NCI-H2171 treated with DMSO at 0.1 percent for 48 hours (cell line): ENCODE measurements around the gene ACTL8.

Source experiments
- DNase-seq: peaks from one replicate; lab custom pipeline; 2025; lab: John Stamatoyannopoulos, UW

ACTL8 gene

DNA sequence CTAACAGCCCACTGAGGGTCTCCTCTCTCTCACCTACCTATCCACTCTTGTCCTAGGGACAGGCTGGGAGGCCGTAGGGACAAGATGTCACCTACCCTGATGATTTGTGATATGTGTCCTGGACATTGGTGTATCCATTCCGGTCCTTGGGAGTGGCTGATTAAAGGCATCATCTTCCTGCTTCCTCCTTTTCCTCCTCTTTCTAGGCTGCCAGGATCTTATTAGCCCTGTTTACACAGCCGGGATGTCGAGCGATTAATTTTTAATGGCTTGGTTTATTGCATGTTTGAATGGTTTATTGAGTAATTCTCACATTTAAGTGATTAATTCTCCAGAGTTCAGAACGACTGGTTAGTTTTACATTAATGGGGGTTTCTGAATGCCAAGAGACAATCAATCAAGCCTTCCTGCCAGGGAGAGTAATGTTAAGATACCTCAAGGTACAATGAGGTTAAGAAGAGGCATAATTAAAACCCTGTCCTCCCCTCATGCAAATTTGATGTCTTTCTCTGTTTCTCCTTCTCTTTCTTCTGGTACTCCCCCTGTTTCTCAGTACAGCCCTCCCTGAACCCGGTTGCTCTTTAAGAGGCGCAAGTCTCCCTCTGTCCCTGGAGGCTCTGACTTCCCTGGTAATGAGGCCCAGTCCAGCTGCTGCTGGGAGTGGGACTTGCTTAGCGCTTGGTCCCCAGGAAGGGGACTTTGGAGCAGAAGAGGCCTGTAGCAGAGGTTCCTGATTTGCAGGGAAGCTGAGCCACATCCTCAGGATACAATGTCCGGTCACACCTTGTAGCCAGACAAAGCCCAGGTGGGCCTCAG is 50.9 kb downstream of the ACTL8 start:
- DNase-seq, result no peak

DNA sequence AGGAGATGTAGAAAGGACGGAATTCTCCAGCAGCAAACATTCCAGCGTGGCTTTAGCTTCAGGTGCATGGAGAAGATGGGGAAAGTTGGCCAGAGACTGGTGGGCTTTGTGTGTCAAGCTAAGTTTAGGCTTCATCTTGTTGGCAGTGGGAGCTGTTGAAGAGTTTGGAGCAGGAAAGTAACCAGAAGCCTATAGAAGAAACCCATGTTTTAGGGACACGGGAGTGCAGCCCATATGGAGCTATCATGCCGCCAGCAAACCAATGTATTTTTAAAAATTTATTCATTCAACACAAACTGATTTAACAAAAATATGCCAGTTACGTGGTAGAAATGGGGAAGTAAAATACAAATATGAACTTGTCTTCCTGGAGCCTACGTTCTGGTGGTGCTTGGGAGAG is 53.7 kb downstream of the ACTL8 start:
- DNase-seq, result no peak

DNA sequence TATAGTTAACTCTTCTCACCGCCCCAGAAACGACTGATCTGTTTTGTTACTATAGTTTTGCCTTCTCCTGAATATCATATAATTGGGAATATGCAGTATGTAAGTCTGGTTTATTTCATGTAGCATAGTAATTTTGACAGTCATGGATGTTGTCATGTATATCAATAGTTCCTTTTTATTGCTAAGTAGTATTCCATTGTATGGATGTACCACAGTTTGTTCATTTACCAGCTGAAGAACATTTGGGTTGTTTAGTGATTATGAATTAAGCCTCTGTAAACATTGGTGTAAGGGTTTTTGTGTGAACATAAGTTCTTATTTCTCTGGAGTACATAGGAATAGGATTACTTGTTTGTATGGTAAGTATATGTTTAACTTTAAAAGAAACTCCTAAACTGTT is 55.5 kb downstream of the ACTL8 start:
- DNase-seq, result no peak

DNA sequence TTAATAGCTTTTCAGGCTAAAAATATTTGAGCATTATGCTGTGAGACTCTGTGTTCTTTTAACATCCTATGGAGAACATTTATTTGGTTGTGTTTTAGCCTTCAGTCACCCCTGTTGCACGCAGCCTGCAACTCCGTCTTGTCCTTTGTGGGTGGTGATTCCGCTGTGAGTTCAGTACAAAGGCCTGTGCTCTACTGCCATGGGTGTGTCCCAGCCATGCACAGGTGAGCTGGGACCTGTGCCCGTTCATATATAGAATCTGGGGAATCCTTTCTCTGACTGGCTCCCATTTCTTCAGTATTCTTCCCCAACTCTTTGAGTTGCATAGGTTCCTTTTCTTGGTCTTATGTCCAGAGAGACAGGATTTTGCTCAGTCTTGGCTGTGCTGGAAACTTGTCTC is 61.4 kb downstream of the ACTL8 start:
- DNase-seq, result no peak

GRCh38 chr1:17819129-17819802 is 64.1 kb downstream of the ACTL8 start:
- no peak for DNase-seq

DNA sequence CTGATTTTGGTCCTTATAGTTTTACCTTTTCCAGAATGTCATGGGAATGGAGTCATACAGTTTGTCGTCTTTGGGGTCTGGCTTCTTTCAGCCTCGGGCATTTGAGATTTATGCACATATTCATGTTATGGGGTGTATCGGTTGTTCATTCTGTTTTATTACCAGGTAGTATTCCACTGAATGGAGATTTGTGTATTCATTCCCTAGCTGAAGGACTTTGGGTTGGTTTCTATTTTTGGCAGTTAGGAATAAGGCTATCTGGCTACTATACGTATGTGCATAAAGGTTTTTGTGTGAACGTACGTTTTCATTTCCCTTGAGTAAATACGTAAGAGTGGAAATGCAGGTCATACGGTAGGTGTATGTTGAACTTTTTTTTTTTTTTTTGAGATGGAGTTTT is 65.1 kb downstream of the ACTL8 start:
- DNase-seq, result no peak

DNA sequence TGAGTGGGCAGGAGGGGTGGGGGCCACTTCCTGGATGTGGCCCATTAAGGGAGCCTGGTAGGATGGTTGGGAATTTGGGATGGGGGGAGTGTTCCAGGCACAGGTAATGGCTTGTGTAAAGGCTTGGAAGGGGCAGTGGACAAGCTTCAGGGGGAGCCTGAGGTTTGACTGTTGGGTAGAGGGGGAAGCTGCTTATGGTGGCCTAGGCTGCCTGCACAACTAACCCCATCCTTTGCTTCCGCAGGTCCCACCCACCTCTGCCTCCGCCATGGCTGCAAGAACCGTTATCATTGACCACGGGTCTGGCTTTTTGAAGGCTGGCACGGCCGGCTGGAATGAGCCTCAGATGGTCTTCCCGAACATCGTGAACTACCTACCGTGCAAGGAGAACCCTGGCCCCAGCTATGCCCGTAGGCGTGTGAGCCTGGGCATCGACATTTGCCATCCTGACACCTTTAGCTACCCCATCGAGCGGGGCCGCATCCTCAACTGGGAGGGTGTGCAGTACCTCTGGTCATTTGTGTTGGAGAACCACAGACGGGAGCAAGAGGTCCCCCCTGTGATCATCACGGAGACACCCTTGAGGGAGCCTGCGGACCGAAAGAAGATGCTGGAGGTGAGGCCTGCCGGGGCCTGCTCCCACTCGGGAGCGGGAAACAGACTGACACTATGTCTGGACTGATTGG is 67.8 kb downstream of the ACTL8 start:
- no peak for DNase-seq

DNA sequence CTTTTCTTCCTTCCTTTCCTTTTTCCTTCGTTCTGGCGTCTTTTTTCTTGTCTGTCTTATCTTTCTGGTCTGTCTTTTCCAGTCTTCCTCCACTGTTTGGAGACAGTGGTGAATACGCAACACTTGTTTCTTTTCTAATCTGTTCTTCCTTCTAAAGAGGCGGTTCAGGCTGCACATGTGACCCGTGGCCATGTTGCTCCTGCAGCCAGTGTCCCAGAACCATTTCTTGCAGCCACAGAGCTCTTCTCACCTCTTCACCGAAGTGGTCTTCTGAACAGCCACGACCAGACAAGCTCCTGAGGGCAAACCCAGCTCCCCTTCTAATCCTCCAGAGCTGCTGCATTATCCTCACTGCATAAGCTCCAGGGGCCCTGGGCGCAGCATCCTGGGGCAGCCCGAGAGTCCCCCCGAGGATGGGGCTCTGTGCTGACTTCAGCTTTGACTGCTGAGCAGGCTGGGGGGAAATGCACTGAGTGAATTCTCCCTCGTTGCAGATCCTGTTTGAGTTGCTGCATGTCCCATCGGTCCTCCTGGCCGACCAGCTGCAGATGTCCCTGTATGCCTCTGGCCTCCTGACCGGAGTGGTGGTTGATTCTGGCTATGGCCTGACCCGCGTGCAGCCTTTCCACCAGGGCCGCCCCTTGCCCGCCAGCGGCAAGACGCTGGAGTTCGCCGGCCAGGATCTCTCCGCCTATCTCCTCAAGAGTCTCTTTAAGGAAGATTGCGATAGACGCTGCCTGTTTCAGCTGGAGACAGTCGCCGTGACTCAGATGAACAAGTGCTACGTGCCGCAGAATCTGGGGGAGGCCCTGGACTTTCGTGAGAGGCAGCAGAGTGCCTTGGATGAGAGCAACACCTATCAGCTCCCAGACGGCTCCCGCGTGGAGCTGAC is 70.4 kb downstream of the ACTL8 start:
- no peak for DNase-seq

DNA sequence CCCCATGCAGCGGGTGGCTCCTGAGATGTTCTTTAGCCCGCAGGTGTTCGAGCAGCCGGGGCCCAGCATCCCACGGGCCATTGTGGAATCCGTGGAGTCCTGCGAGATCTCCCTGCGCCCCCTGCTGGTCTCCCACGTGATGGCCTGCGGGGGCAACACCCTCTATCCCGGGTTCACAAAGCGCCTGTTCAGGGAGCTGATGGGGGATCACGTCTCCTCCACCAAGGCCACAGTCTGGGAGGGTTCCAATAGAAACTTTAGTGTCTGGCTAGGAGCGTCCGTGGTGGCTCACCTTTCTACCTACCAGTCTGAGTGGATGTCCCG is 71.0 kb downstream of the ACTL8 start:
- no peak for DNase-seq

- no peak for DNase-seq
These were observed 73.9 kb downstream of the ACTL8 start for GRCh38 chr1:17828991-17829390.

DNA sequence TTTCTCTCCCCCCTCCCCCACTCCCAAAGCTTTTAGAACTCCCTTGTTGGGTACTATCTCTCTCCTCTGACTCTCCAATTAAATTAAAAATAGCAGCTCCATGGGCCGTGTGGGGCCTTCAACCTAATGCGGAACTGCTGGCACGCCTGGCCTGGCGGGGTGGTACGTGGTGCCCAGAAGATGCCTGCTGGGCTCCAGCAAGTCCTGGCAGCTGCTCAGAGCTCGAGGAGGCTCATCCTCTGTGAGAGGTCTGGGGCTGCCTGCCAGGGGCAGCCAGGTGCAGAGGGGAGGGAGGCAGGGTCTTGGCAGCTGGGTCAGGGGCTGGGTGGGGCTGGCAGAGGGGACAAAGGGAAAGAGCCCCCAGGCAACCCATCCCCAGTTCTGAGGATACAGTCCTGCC is 74.4 kb downstream of the ACTL8 start:
- DNase-seq, result peak; percentile 30

GRCh38 chr1:17831597-17831996 is 76.5 kb downstream of the ACTL8 start:
- DNase-seq, result no peak

- no peak for DNase-seq
These were observed 78.7 kb downstream of the ACTL8 start for GRCh38 chr1:17833661-17834501.

DNA sequence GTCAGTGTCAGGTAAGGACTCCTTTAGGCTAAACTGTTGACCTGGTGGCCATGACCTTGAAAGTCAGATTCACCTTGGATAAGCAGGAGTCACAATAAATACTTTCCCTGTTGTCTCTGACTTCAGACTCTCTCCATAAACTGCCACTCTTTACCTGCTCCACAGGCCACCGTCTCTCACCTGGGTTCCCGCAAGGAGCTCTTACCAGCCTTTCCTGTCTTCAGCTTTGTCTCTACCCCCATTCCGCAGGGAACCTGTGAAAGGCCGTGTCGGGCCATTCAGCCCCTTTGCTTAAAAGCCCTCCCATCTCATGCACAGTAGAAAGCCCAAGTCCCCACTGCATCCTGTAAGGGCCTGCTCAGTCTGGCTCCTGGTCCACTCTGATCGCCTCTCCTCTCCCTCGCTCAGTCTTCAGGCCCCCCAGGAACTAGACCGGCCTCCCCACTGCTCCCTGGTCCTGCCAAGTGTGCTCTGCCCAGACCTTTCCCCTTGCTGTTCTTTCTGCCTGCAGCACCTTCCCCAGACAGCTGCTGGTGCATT is 79.5 kb downstream of the ACTL8 start:
- DNase-seq, result no peak

GRCh38 chr1:17837233-17838030 is 82.3 kb downstream of the ACTL8 start:
- no peak for DNase-seq

DNA sequence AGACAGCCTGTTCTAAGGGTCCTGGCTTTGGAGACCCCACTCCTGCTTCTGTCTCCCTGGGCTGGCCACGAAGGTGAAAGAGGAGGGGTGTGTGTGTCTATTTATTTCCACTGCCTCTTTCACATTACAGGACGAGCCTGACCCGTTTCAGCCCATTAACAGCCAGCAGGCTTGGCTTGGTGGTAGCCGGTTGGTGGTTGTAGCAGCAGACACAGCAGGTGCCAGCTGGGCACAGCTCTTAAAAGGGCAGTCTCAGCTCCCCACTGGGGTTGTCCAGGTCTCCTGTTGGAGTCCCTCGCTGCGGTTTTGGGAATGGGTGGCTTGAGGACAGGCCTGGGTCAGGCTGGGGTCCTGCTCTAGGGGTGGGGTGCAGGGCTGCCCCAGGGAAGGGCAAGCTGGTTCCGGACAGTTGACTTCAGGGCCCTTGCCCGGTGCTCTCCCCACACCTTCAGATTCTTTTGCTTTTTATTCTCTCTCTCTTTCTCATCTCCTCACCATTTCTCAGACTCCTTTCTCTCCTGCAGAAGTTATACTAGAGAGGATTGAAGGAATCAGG is 84.6 kb downstream of the ACTL8 start:
- no peak for DNase-seq

GRCh38 chr1:17841944-17842343 is 86.8 kb downstream of the ACTL8 start:
- no peak for DNase-seq

GRCh38 chr1:17842686-17843085 is 87.6 kb downstream of the ACTL8 start:
- no peak for DNase-seq

GRCh38 chr1:17844185-17844826 is 89.2 kb downstream of the ACTL8 start:
- DNase-seq, result peak; percentile 97
